ENCODE measurements around the gene CEP192. TPM values are rescaled to one million over a fixed set of nuclear protein-coding genes. Genes with fewer than 3 reads are reported as not detected.
"Not testable (repeated sequence)": the region's sequence is repeated elsewhere in the genome, so short reads cannot be mapped to it uniquely, and the experiment has no call there.

CEP192 gene
- total and polyA plus RNA-seq, 12 donors, result 4.9 to 35.6 (median 30.4) TPM

DNA sequence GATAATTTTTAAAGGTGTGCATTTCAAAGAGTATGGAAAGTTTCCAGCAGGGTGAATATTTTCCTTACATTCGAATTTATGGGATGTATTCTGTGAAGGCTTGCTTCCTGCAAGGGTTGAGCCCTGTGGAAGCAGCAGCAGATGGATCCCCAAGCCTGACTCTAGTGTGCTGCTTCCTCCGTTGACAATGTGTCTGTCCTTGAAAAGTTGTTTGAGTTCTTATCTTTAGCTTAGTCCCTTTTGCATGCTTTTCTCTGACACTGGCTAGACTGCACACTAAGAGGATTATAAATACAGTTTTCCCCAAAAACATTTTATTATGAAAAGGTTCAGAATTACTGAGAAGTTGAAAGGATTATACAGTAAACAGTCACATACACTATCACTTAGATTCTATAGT, 86.3 kb downstream of the CEP192 start:
- Histone ChIP-seq H3K9me3 (peaks cover 0 to 32% (median 7%) of the 10 kb centered on the region in 11 donors), H3K36me3 (peaks cover 0 to 82% (median 24%) of the 10 kb centered on the region in 9 donors), H3K4me3 (no peak overlapping the region), H3K27ac (peak overlapping the region in 2 of 10 donors; percentile 28 to 35), H3K27me3 (no peaks in the 10 kb centered on the region), H3K4me1 (peaks cover 0 to 15% (median 6%) of the 10 kb centered on the region in 9 donors)
- 52 to 53% methylated on average over 2 of the region's 2 CpGs for WGBS, 2 donors
- DNase-seq (no peak), ATAC-seq (peak in 1 of 8 donors; percentile 50)
- TF ChIP-seq, protein P1, sequence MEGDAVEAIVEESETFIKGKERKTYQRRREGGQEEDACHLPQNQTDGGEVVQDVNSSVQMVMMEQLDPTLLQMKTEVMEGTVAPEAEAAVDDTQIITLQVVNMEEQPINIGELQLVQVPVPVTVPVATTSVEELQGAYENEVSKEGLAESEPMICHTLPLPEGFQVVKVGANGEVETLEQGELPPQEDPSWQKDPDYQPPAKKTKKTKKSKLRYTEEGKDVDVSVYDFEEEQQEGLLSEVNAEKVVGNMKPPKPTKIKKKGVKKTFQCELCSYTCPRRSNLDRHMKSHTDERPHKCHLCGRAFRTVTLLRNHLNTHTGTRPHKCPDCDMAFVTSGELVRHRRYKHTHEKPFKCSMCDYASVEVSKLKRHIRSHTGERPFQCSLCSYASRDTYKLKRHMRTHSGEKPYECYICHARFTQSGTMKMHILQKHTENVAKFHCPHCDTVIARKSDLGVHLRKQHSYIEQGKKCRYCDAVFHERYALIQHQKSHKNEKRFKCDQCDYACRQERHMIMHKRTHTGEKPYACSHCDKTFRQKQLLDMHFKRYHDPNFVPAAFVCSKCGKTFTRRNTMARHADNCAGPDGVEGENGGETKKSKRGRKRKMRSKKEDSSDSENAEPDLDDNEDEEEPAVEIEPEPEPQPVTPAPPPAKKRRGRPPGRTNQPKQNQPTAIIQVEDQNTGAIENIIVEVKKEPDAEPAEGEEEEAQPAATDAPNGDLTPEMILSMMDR (IDR thresholded peaks at IDR 0.05), result no peak
- intact Hi-C loops (cut with DNase I), result no loop called here

DNA sequence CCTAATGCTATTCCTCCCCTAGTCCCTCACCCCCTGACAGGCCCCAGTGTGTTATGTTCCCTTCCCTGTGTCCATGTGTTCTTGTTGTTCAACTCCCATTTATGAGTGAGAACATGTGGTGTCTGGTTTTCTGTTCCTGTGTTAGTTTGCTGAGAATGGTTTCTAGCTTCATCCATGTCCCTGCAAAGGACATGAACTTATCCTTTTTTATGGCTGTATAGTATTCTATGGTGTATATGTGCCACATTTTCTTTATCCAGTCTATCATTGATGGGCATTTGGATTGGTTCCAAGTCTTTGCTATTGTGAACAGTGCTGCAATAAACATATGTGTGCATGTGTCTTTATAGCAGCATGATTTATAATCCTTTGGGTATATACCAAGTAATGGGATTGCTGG, 86.9 kb downstream of the CEP192 start:
- Histone ChIP-seq H3K36me3 (peaks cover 0 to 80% (median 24%) of the 10 kb centered on the region in 9 donors), H3K4me1 (peaks cover 0 to 15% (median 6%) of the 10 kb centered on the region in 9 donors), H3K9me3 (peaks cover 0 to 32% (median 7%) of the 10 kb centered on the region in 11 donors)
- DNase-seq; H3K27ac ChIP-seq; ATAC-seq; H3K27me3 ChIP-seq; intact Hi-C loops (cut with DNase I); H3K4me3 ChIP-seq: not testable (repeated sequence)

DNA sequence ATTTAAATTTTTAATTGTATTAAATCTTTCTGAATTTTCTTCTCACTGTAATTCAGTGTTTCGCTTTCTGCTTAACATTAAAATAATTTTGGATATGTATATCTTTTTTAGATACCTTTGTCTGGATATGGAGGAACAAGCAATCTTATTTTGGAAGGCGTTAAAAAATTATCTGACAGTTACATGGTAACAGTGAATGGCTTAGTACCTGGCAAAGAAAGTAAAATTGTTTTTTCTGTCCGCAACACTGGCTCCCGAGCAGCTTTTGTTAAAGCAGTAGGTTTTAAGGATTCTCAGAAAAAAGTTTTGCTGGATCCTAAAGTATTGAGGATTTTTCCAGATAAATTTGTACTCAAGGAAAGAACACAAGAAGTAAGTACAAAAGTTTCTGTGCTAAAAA, 95.7 kb downstream of the CEP192 start:
- peaks cover 0 to 86% (median 8%) of the 10 kb centered on the region in 9 donors for H3K36me3 ChIP-seq
- 52 to 77% methylated on average over 4 of the region's 4 CpGs for WGBS, 2 donors
- TF ChIP-seq, protein P1 (IDR thresholded peaks at IDR 0.05), result no peak
- H3K27ac ChIP-seq, result peak overlapping the region in 1 of 10 donors; percentile 30
- H3K9me3 ChIP-seq, result peaks cover 0 to 6% (median 0%) of the 10 kb centered on the region in 11 donors
- no peak for DNase-seq
- intact Hi-C loops (cut with DNase I), result no loop called here
- H3K27me3 ChIP-seq, result no peaks in the 10 kb centered on the region
- H3K4me3 ChIP-seq, result peak overlapping the region in 6 of 10 donors; percentile 4 to 42 (median 16)
- ATAC-seq, result peak in 1 of 8 donors; percentile 70
- H3K4me1 ChIP-seq, result peaks cover 0 to 8% (median 0%) of the 10 kb centered on the region in 9 donors

DNA sequence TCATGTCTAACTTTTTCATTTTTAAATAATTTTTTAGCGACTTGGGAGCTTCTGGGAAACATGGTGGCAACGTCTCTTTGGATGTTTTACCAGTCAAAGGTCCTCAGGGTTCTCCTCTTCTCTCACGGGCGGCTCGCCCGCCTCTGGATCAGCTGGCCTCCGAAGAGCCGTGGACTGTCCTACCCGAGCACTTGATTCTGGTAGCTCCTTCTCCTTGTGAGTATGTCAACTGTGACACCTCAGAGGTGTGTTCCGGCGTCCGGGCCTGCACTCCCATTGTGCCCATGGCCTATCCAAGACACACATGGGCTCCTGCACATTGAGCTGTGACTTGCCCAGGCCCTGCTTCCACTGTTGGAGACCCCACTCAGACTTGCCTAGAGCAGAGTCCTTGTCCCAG, 104.3 kb downstream of the CEP192 start:
- ATAC-seq (no peak), DNase-seq (no peak)
- intact Hi-C loops (cut with DNase I), result loop anchor here in 1 of 10 donors (10.0 kb wide), 1 partner anchor 81 kb away; no protein-coding TSS in a partner anchor
- Histone ChIP-seq H3K27me3 (no peaks in the 10 kb centered on the region), H3K4me1 (peaks cover 0 to under 1% (median 0%) of the 10 kb centered on the region in 9 donors), H3K4me3 (no peak overlapping the region), H3K9me3 (no peaks in the 10 kb centered on the region), H3K36me3 (peaks cover 0 to 95% (median 49%) of the 10 kb centered on the region in 9 donors), H3K27ac (no peak overlapping the region)
- WGBS, 2 donors, result 92 to 95% methylated on average over 12 of the region's 12 CpGs
- TF ChIP-seq, protein P1 (IDR thresholded peaks at IDR 0.05), result no peak

DNA sequence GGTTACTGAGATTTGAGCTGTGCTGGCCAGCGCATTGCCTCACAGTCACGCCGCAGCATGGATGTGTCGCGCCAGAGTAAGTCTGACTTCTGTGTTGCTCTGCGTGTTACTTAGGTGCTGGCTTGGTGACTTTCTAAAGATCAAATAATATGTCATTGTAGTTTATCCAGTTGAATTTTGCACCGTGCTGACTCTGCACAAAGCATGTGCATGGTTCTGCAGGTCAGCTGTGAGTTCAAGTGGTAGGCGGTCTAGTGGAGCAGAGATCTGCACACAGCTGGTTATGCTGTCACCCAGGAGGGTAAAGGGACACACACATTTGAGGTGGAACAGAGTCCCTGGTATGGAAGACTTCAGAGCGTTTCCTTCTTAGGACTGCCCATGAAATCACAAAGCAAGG, 105.1 kb downstream of the CEP192 start:
- intact Hi-C loops (cut with DNase I), result loop anchor here in 1 of 10 donors (10.0 kb wide), 1 partner anchor 81 kb away; no protein-coding TSS in a partner anchor
- H3K4me3 ChIP-seq, result no peak overlapping the region
- no peak for DNase-seq
- no peak for ATAC-seq
- TF ChIP-seq, protein P1 (IDR thresholded peaks at IDR 0.05), result no peak
- no peak overlapping the region for H3K27ac ChIP-seq
- H3K4me1 ChIP-seq, result peaks cover 0 to 8% (median 0%) of the 10 kb centered on the region in 9 donors
- no peaks in the 10 kb centered on the region for H3K27me3 ChIP-seq
- H3K9me3 ChIP-seq, result no peaks in the 10 kb centered on the region
- H3K36me3 ChIP-seq, result peaks cover 0 to 95% (median 49%) of the 10 kb centered on the region in 9 donors
- 98 to 99% methylated on average over 9 of the region's 9 CpGs for WGBS, 2 donors

Measured in heart right ventricle (tissue), 16 donors.